Fibroblast of lung (primary cell): ENCODE measurements around the gene CUL2.

Experiments used
- CTCF ChIP-seq, 2 donors: IDR thresholded peaks in 1 of 2; conservative IDR thresholded peaks in 1 of 2; 1 replicate in 1 of 2; 2 replicates in 1 of 2; pipeline ENCODE4 v1.5.1; 2011 to 2012; ENCODE audit warnings: low read length in 2 of 2, control low read depth in 1 of 2, inconsistent platforms in 1 of 2, low read depth in 1 of 2, mild to moderate bottlenecking in 1 of 2
- EZH2 ChIP-seq: IDR thresholded peaks from 2 replicates; pipeline ENCODE4 v1.5.1; 2012; ENCODE audit warnings: low read length, control low read depth, mild to moderate bottlenecking; ENCODE audit errors: missing control alignments

GRCh38 chr10:35003906-35004305, 86.2 kb downstream of the CUL2 start:
- TF ChIP-seq CTCF (conservative IDR thresholded peaks at IDR 0.05 in 1 of 2, IDR thresholded peaks at IDR 0.05 in 1 of 2; ENCODE audit: low read depth in 1 of 2, low read length in 2 of 2) (no peak), EZH2 (no peak)
